Activated CD8-positive, alpha-beta memory T cell treated with anti-CD3 and anti-CD28 coated beads, Interleukin-2, amount 10 ng/mL, durations not matched to agents 7 days and 5 days (primary cell): ENCODE data around the gene CYP4F2. TPM values are rescaled to one million over a fixed set of nuclear protein-coding genes. Genes with fewer than 3 reads are reported as not detected.
"Not testable (repeated sequence)": the region's sequence is repeated elsewhere in the genome, so short reads cannot be mapped to it uniquely, and the experiment has no call there.

Source experiments
- ATAC-seq: fragments of 150-1000 bp; cut with Tn5 transposase; one replicate; pipeline ENCODE4 v1.10.0; 2021; ENCODE audit warnings: moderate library complexity
- CTCF ChIA-PET: fragments of 350-600 bp; sonication (Branson Sonifier 250); formaldehyde crosslinking; loops from one replicate; lab custom pipeline; 2021; ENCODE audit warnings: antibody characterized with exemption; lab: Charles Lee
- DNase-seq: peaks from one replicate; pipeline ENCODE4 v3.0.0-alpha.2; 2020
- H3K27ac Mint-ChIP-seq: one replicate; pipeline ENCODE4 v1.8.0; 2021; ENCODE audit warnings: mild to moderate bottlenecking, mixed read lengths
- H3K27me3 Mint-ChIP-seq: one replicate; pipeline ENCODE4 v1.8.0; 2021; ENCODE audit warnings: mixed read lengths
- H3K36me3 Mint-ChIP-seq: one replicate; pipeline ENCODE4 v1.8.0; 2021; ENCODE audit warnings: mild to moderate bottlenecking, mixed read lengths
- H3K4me1 Mint-ChIP-seq: one replicate; pipeline ENCODE4 v1.8.0; 2021; ENCODE audit warnings: mixed read lengths
- H3K4me3 Mint-ChIP-seq: one replicate; pipeline ENCODE4 v1.8.0; 2021; ENCODE audit warnings: mild to moderate bottlenecking, moderate library complexity, mixed read lengths
- H3K9me3 Mint-ChIP-seq: one replicate; pipeline ENCODE4 v1.8.0; 2022; ENCODE audit warnings: low read depth, mixed read lengths
- total RNA-seq, 2 experiments: library from RNA; stranded (reverse); gene quantifications; one replicate each; pipeline ENCODE4 v1.2.3, GENCODE V29; 2021

The CYP4F2 gene
- total RNA-seq, 2 experiments from 2014 or later, result not detected

- no peaks in the 10 kb centered on the region for H3K36me3 Mint-ChIP-seq
Measured at GRCh38 chr19:15893477-15893876, 4.4 kb downstream of the CYP4F2 start.

GRCh38 chr19:15892012-15892411 lies 5.9 kb downstream of the CYP4F2 start:
- CTCF ChIA-PET, result no interaction called here
- no peaks in the 10 kb centered on the region for H3K9me3 Mint-ChIP-seq
- H3K27me3 Mint-ChIP-seq, result no peaks in the 10 kb centered on the region
- DNase-seq (no peak), ATAC-seq (no peak)
- H3K4me3 Mint-ChIP-seq, result no peak overlapping the region
- H3K4me1 Mint-ChIP-seq, result no peaks in the 10 kb centered on the region
- no peaks in the 10 kb centered on the region for H3K36me3 Mint-ChIP-seq
- H3K27ac Mint-ChIP-seq, result no peak overlapping the region

More at GRCh38 chr19:15893477-15893876, 4.4 kb downstream of the CYP4F2 start:
- no peak overlapping the region for H3K4me3 Mint-ChIP-seq
- no peaks in the 10 kb centered on the region for H3K9me3 Mint-ChIP-seq
- ATAC-seq (no peak), DNase-seq (no peak)
- H3K27ac Mint-ChIP-seq, result no peak overlapping the region
- no peaks in the 10 kb centered on the region for H3K27me3 Mint-ChIP-seq
- CTCF ChIA-PET, result no interaction called here
- H3K4me1 Mint-ChIP-seq, result no peaks in the 10 kb centered on the region

GRCh38 chr19:15891434-15891833 lies 6.4 kb downstream of the CYP4F2 start:
- ATAC-seq, result no peak
- no peaks in the 10 kb centered on the region for H3K36me3 Mint-ChIP-seq
- H3K4me1 Mint-ChIP-seq, result no peaks in the 10 kb centered on the region
- DNase-seq, result no peak
- H3K27me3 Mint-ChIP-seq, result no peaks in the 10 kb centered on the region
- no peak overlapping the region for H3K27ac Mint-ChIP-seq
- H3K9me3 Mint-ChIP-seq, result no peaks in the 10 kb centered on the region
- no peak overlapping the region for H3K4me3 Mint-ChIP-seq
- CTCF ChIA-PET, result no interaction called here

- DNase-seq, H3K27ac Mint-ChIP-seq, H3K4me3 Mint-ChIP-seq, H3K27me3 Mint-ChIP-seq, ATAC-seq, H3K36me3 Mint-ChIP-seq, CTCF ChIA-PET, H3K4me1 Mint-ChIP-seq, H3K9me3 Mint-ChIP-seq: not testable (repeated sequence)
Measured at GRCh38 chr19:15889339-15889738, 8.5 kb downstream of the CYP4F2 start.

GRCh38 chr19:15885919-15886318 lies 12.0 kb downstream of the CYP4F2 start:
- Mint-ChIP-seq H3K27ac (no peak overlapping the region), H3K36me3 (no peaks in the 10 kb centered on the region), H3K9me3 (no peaks in the 10 kb centered on the region), H3K4me1 (no peaks in the 10 kb centered on the region), H3K4me3 (no peak overlapping the region), H3K27me3 (peaks cover 15% of the 10 kb centered on the region)
- no peak for DNase-seq
- no peak for ATAC-seq
- CTCF ChIA-PET, result no interaction called here

- H3K4me3 Mint-ChIP-seq, result no peak overlapping the region
- no peaks in the 10 kb centered on the region for H3K4me1 Mint-ChIP-seq
- H3K27me3 Mint-ChIP-seq, result peaks cover 15% of the 10 kb centered on the region
- ATAC-seq, result no peak
- no peak overlapping the region for H3K27ac Mint-ChIP-seq
- CTCF ChIA-PET, result no interaction called here
- H3K9me3 Mint-ChIP-seq, result no peaks in the 10 kb centered on the region
- no peaks in the 10 kb centered on the region for H3K36me3 Mint-ChIP-seq
- DNase-seq, result no peak
Measured at GRCh38 chr19:15885167-15885566, 12.7 kb downstream of the CYP4F2 start.

GRCh38 chr19:15883329-15883728 lies 14.5 kb downstream of the CYP4F2 start:
- DNase-seq, H3K4me3 Mint-ChIP-seq, H3K9me3 Mint-ChIP-seq, H3K36me3 Mint-ChIP-seq, H3K4me1 Mint-ChIP-seq, ATAC-seq, H3K27ac Mint-ChIP-seq: not testable (repeated sequence)
- H3K27me3 Mint-ChIP-seq, result peaks cover 20% of the 10 kb centered on the region
- CTCF ChIA-PET, result interaction anchor here (0.9 kb wide), 1 partner anchor 14 kb away, joined by 3 read pairs; no protein-coding TSS in a partner anchor

- no peak overlapping the region for H3K4me3 Mint-ChIP-seq
- H3K36me3 Mint-ChIP-seq, result no peaks in the 10 kb centered on the region
- H3K27ac Mint-ChIP-seq, result no peak overlapping the region
- no peak for DNase-seq
- CTCF ChIA-PET, result interaction anchor here (0.6 to 1.2 kb wide), 3 partner anchors 10 to 245 kb away, joined by 3 read pairs; no protein-coding TSS in a partner anchor
- H3K27me3 Mint-ChIP-seq, result peaks cover 28% of the 10 kb centered on the region
- H3K4me1 Mint-ChIP-seq, result peaks cover 11% of the 10 kb centered on the region
- H3K9me3 Mint-ChIP-seq, result no peaks in the 10 kb centered on the region
- no peak for ATAC-seq
Measured at GRCh38 chr19:15874821-15875474, 22.9 kb downstream of the CYP4F2 start.

- H3K36me3 Mint-ChIP-seq, H3K9me3 Mint-ChIP-seq, DNase-seq, CTCF ChIA-PET, ATAC-seq, H3K27ac Mint-ChIP-seq, H3K4me3 Mint-ChIP-seq: not testable (repeated sequence)
- Mint-ChIP-seq H3K4me1 (peaks cover 11% of the 10 kb centered on the region), H3K27me3 (peaks cover 26% of the 10 kb centered on the region)
Measured at GRCh38 chr19:15873771-15874170, 24.1 kb downstream of the CYP4F2 start.

- no peak overlapping the region for H3K4me3 Mint-ChIP-seq
- ATAC-seq (peak; percentile 76), DNase-seq (peak; percentile 62)
- H3K27me3 Mint-ChIP-seq, result peaks cover 22% of the 10 kb centered on the region
- peaks cover 11% of the 10 kb centered on the region for H3K4me1 Mint-ChIP-seq
- H3K9me3 Mint-ChIP-seq, result no peaks in the 10 kb centered on the region
- no peak overlapping the region for H3K27ac Mint-ChIP-seq
- no peaks in the 10 kb centered on the region for H3K36me3 Mint-ChIP-seq
- CTCF ChIA-PET, result interaction anchor here (0.8 kb wide), 1 partner anchor 242 kb away, joined by 3 read pairs; no protein-coding TSS in a partner anchor
Measured at GRCh38 chr19:15871570-15871969, 26.3 kb downstream of the CYP4F2 start.

GRCh38 chr19:15869873-15870272 lies 28.0 kb downstream of the CYP4F2 start:
- DNase-seq, result no peak
- H3K4me1 Mint-ChIP-seq, result peaks cover 11% of the 10 kb centered on the region
- no peak overlapping the region for H3K4me3 Mint-ChIP-seq
- no peaks in the 10 kb centered on the region for H3K9me3 Mint-ChIP-seq
- H3K36me3 Mint-ChIP-seq, result no peaks in the 10 kb centered on the region
- CTCF ChIA-PET, result interaction anchor here (0.7 to 1.7 kb wide), 7 partner anchors 9 to 636 kb away, joined by 3 to 6 read pairs (median 3); no protein-coding TSS in a partner anchor
- no peak overlapping the region for H3K27ac Mint-ChIP-seq
- peaks cover 11% of the 10 kb centered on the region for H3K27me3 Mint-ChIP-seq
- ATAC-seq, result no peak

GRCh38 chr19:15869109-15869555 lies 28.7 kb downstream of the CYP4F2 start:
- H3K27me3 Mint-ChIP-seq, result peaks cover 6% of the 10 kb centered on the region
- DNase-seq (no peak), ATAC-seq (peak; percentile 51)
- no peaks in the 10 kb centered on the region for H3K9me3 Mint-ChIP-seq
- H3K27ac Mint-ChIP-seq, result no peak overlapping the region
- H3K36me3 Mint-ChIP-seq, result no peaks in the 10 kb centered on the region
- CTCF ChIA-PET, result interaction anchor here (0.7 to 1.7 kb wide), 5 partner anchors 14 to 240 kb away, joined by 3 to 6 read pairs (median 4); no protein-coding TSS in a partner anchor
- no peak overlapping the region for H3K4me3 Mint-ChIP-seq
- peaks cover 11% of the 10 kb centered on the region for H3K4me1 Mint-ChIP-seq

GRCh38 chr19:15866636-15867035 lies 31.2 kb downstream of the CYP4F2 start:
- Mint-ChIP-seq H3K9me3 (no peaks in the 10 kb centered on the region), H3K27ac (no peak overlapping the region), H3K4me1 (peaks cover 8% of the 10 kb centered on the region), H3K36me3 (no peaks in the 10 kb centered on the region), H3K27me3 (no peaks in the 10 kb centered on the region), H3K4me3 (no peak overlapping the region)
- ATAC-seq (no peak), DNase-seq (no peak)
- CTCF ChIA-PET, result no interaction called here

GRCh38 chr19:15864824-15865223 lies 33.0 kb downstream of the CYP4F2 start:
- Mint-ChIP-seq H3K4me1 (no peaks in the 10 kb centered on the region), H3K27me3 (no peaks in the 10 kb centered on the region), H3K27ac (no peak overlapping the region), H3K4me3 (no peak overlapping the region), H3K36me3 (no peaks in the 10 kb centered on the region), H3K9me3 (no peaks in the 10 kb centered on the region)
- ATAC-seq (no peak), DNase-seq (no peak)
- CTCF ChIA-PET, result interaction anchor here (0.7 to 0.9 kb wide), 2 partner anchors 10 to 235 kb away, joined by 3 read pairs; no protein-coding TSS in a partner anchor
